DND-41 (cell line): ENCODE results near the gene DYNLL2.
A peak's percentile ranks its signal among the peaks of the same experiment; 100 is the strongest.

Experiments used
- ATAC-seq: fragments of 200-7000 bp; cut with Tn5 transposase; 3 replicates; pipeline ENCODE4 v1.9.1; 2021; ENCODE audit warnings: low read depth; ENCODE audit not compliant: insufficient read depth
- DNase-seq: peaks from one replicate; pipeline ENCODE4 v3.0.0-alpha.2; 2020
- H2AFZ ChIP-seq: 2 replicates; pipeline ENCODE4 v1.6.0; 2012; ENCODE audit warnings: low read depth, low read length
- H3K27ac ChIP-seq: 2 replicates; pipeline ENCODE4 v1.5.1; 2012; ENCODE audit warnings: low read length, inconsistent platforms
- H3K27me3 ChIP-seq: fragments of 200-600 bp; sonication (generic); 2 replicates; pipeline ENCODE4 v1.6.0; 2012; ENCODE audit warnings: low read length, mild to moderate bottlenecking, inconsistent platforms; ENCODE audit not compliant: insufficient read depth, poor library complexity
- H3K36me3 ChIP-seq: 2 replicates; pipeline ENCODE4 v1.5.1; 2012; ENCODE audit warnings: low read length, inconsistent platforms; ENCODE audit not compliant: insufficient read depth
- H3K4me1 ChIP-seq: 2 replicates; pipeline ENCODE4 v1.5.1; 2012; ENCODE audit warnings: mild to moderate bottlenecking, low read length; ENCODE audit not compliant: insufficient read depth
- H3K4me2 ChIP-seq: 2 replicates; pipeline ENCODE4 v1.6.0; 2012; ENCODE audit warnings: mild to moderate bottlenecking, moderate library complexity, low read length, inconsistent platforms; ENCODE audit not compliant: insufficient read depth
- H3K4me3 ChIP-seq, 2 experiments: fragments of 200-600 bp in 1 of 2; shearing (Covaris generic) in 1 of 2; 2 replicates each; pipeline ENCODE4 v1.5.1; 2012 to 2016; ENCODE audit warnings: inconsistent platforms in 2 of 2, low read length in 2 of 2, mild to moderate bottlenecking in 2 of 2, low read depth in 1 of 2, moderate library complexity in 1 of 2
- H3K79me2 ChIP-seq: 2 replicates; pipeline ENCODE4 v1.6.0; 2012; ENCODE audit warnings: low read length, inconsistent platforms; ENCODE audit not compliant: insufficient read depth
- H3K9ac ChIP-seq: 2 replicates; pipeline ENCODE4 v1.6.0; 2012; ENCODE audit warnings: low read depth, mild to moderate bottlenecking, inconsistent platforms, low read length, moderate library complexity
- H3K9me3 ChIP-seq: 2 replicates; pipeline ENCODE4 v1.5.1; 2012; ENCODE audit warnings: low read length, moderate library complexity, mild to moderate bottlenecking, inconsistent platforms; ENCODE audit not compliant: insufficient read depth, severe bottlenecking
- H4K20me1 ChIP-seq: 2 replicates; pipeline ENCODE4 v1.6.0; 2012; ENCODE audit warnings: low read length; ENCODE audit not compliant: insufficient read depth
- CTCF ChIP-seq: IDR thresholded peaks from 2 replicates; pipeline ENCODE4 v1.5.1; 2012; ENCODE audit warnings: borderline replicate concordance, low read length, moderate library complexity, mild to moderate bottlenecking; ENCODE audit not compliant: poor library complexity, severe bottlenecking; ENCODE audit errors: extremely low read depth
- EZH2 ChIP-seq: IDR thresholded peaks from 3 replicates; pipeline ENCODE4 v1.6.1; 2012; ENCODE audit warnings: borderline replicate concordance, low read depth, mild to moderate bottlenecking, moderate library complexity, low read length, inconsistent platforms; ENCODE audit not compliant: severe bottlenecking

The DYNLL2 gene

GRCh38 chr17:58079300-58080033 is 3.8 kb upstream of the DYNLL2 start:
- no peak for ATAC-seq
- Histone ChIP-seq H3K27me3 (peaks cover 31% of the 10 kb centered on the region), H3K36me3 (peaks cover 4% of the 10 kb centered on the region; the same call in 1 of the 2 replicates), H4K20me1 (peaks cover 10% of the 10 kb centered on the region), H3K27ac (no peak overlapping the region), H3K9ac (no peak overlapping the region), H3K79me2 (peaks cover 11% of the 10 kb centered on the region), H3K9me3 (no peaks in the 10 kb centered on the region), H3K4me2 (no peak overlapping the region), H3K4me3 (no peak overlapping the region), H2AFZ (no peak overlapping the region), H3K4me1 (peaks cover 13% of the 10 kb centered on the region)
- no peak for DNase-seq
- no peak for TF ChIP-seq EZH2
- TF ChIP-seq CTCF = no peak

GRCh38 chr17:58081646-58082340 is 1.4 kb upstream of the DYNLL2 start:
- no peak for DNase-seq
- no peak overlapping the region for H2AFZ ChIP-seq
- H3K27me3 ChIP-seq = peaks cover 23% of the 10 kb centered on the region
- no peak overlapping the region for H3K4me3 ChIP-seq
- no peak overlapping the region for H3K27ac ChIP-seq
- TF ChIP-seq CTCF = no peak
- H3K9me3 ChIP-seq = no peaks in the 10 kb centered on the region
- no peak for ATAC-seq
- H4K20me1 ChIP-seq = peaks cover 33% of the 10 kb centered on the region
- H3K4me2 ChIP-seq = no peak overlapping the region
- H3K9ac ChIP-seq = no peak overlapping the region
- H3K36me3 ChIP-seq = peaks cover 26% of the 10 kb centered on the region
- peaks cover 36% of the 10 kb centered on the region for H3K4me1 ChIP-seq
- peaks cover 35% of the 10 kb centered on the region for H3K79me2 ChIP-seq

GRCh38 chr17:58082341-58082869 is 814 bp upstream of the DYNLL2 start:
- Histone ChIP-seq H3K27ac (peak overlapping the region; percentile 87), H4K20me1 (peaks cover 39% of the 10 kb centered on the region)
- DNase-seq = no peak

More at GRCh38 chr17:58082341-58082869, 814 bp upstream of the DYNLL2 start:
- TF ChIP-seq EZH2 (no peak), CTCF (no peak)
- Histone ChIP-seq H3K4me1 (peaks cover 40% of the 10 kb centered on the region), H3K79me2 (peaks cover 41% of the 10 kb centered on the region), H3K27me3 (peaks cover 23% of the 10 kb centered on the region), H2AFZ (peak overlapping the region; percentile 99), H3K9me3 (no peaks in the 10 kb centered on the region), H3K9ac (peak overlapping the region; percentile 62), H3K4me2 (peak overlapping the region; percentile 82), H3K4me3 (peak overlapping the region in 1 of 2 experiments; percentile 59; a peak in 2 of 4 replicates), H3K36me3 (peaks cover 32% of the 10 kb centered on the region)
- ATAC-seq = no peak
